H1 (cell line): Measurements from ENCODE around the gene STX19. TPM values are rescaled to one million over a fixed set of nuclear protein-coding genes. Genes with fewer than 3 reads are reported as not detected.

Experiments used
- ATF3 ChIP-seq: IDR thresholded peaks from 2 replicates; pipeline ENCODE4 v1.6.1; 2011; ENCODE audit warnings: low read depth, mild to moderate bottlenecking, low read length; ENCODE audit not compliant: insufficient read depth
- CBX8 ChIP-seq: fragments of 300-800, 300-1000 bp; sonication (generic); IDR thresholded peaks from 2 replicates; pipeline ENCODE4 v1.7.1; 2016; ENCODE audit warnings: low read depth, low read length, borderline replicate concordance
- KDM1A ChIP-seq: fragments of 200-600, 300-600 bp; sonication (generic); IDR thresholded peaks from 2 replicates; pipeline ENCODE4 v1.7.1; 2016; ENCODE audit warnings: mild to moderate bottlenecking, low read length, borderline replicate concordance
- RFX5 ChIP-seq: IDR thresholded peaks from 2 replicates; pipeline ENCODE4 v1.6.1; 2011; ENCODE audit warnings: low read depth, low read length, improper control_type of control experiment, borderline replicate concordance
- SIX5 ChIP-seq: IDR thresholded peaks from 2 replicates; pipeline ENCODE4 v1.6.1; 2011; ENCODE audit warnings: mild to moderate bottlenecking, low read depth, low read length
- TCF12 ChIP-seq: IDR thresholded peaks from 2 replicates; pipeline ENCODE4 v1.6.1; 2011; ENCODE audit warnings: low read depth, mild to moderate bottlenecking, low read length
- polyA plus RNA-seq, 7 experiments: library from polyadenylated mRNA; depleted of rRNA in 3 of 7; stranded (reverse) in 5 of 7; unstranded in 2 of 7; fragments of >200 nt in 5 of 7; fragments of 200-250 nt in 2 of 7; gene quantifications; 1 replicate in 5 of 7; 2 replicates in 1 of 7; 4 replicates in 1 of 7; pipeline versions ENCODE4 v1.2.1 to v1.2.3, GENCODE V29; 2011 to 2013; ENCODE audit warnings: missing spikeins in 2 of 7, mixed read lengths in 2 of 7
- total RNA-seq: library from RNA; stranded (reverse); fragmentation: NEBNext Ultra II Directional; extraction: Animal tissue kit (Norgen Biotek cat#: 25700); gene quantifications from 2 replicates; pipeline ENCODE4 v1.2.1, GENCODE V29; 2021

The STX19 gene
- total and polyA plus RNA-seq, 2 of the 8 experiments (the other 6 are each of a cell fraction or from before 2014, with no cell fraction given), result not detected

GRCh38 chr3:94009608-94010007, 18.8 kb downstream of the STX19 start (continued):
- no peak for TF ChIP-seq KDM1A
- no peak for TF ChIP-seq ATF3
- TF ChIP-seq CBX8, result no peak
- TF ChIP-seq RFX5, result no peak
- no peak for TF ChIP-seq SIX5
- no peak for TF ChIP-seq TCF12
